HL-60 (cell line): ENCODE data around the gene PLA2G4D.

Source experiments
- DNase-seq, 2 experiments: peaks; one replicate each; pipeline ENCODE4 v3.0.0-alpha.2; 2010 to 2020; ENCODE audit warnings: low read depth in 1 of 2, low spot score in 1 of 2
- H3K27ac ChIP-seq: fragments of 250-450 bp; sonication (Bioruptor Pico); replicated peaks from 2 replicates; pipeline ENCODE4 v1.5.1; 2020; ENCODE audit warnings: mild to moderate bottlenecking, moderate library complexity
- H3K27me3 ChIP-seq: fragments of 250-450 bp; sonication (Bioruptor Pico); 2 replicates; pipeline ENCODE4 v1.5.1; 2021; ENCODE audit warnings: mild to moderate bottlenecking, moderate library complexity; ENCODE audit not compliant: insufficient read depth, poor library complexity, severe bottlenecking
- H3K4me3 ChIP-seq: replicated peaks from 2 replicates; pipeline ENCODE4 v1.5.1; 2011; ENCODE audit warnings: mild to moderate bottlenecking, control low read depth, low read length; ENCODE audit not compliant: insufficient read depth
- GABPA ChIP-seq: IDR thresholded peaks from 2 replicates; pipeline ENCODE4 v1.6.1; 2012; ENCODE audit warnings: low read depth
- POLR2AphosphoS5 ChIP-seq: IDR thresholded peaks from 2 replicates; pipeline ENCODE4 v1.6.1; 2012; ENCODE audit warnings: low read depth
- SPI1 ChIP-seq: IDR thresholded peaks from 2 replicates; pipeline ENCODE4 v1.6.1; 2012; ENCODE audit warnings: low read depth, mild to moderate bottlenecking, borderline replicate concordance
- TF ChIP-seq, protein P1 (sequence below): IDR thresholded peaks from one replicate; pipeline ENCODE4 v1.5.1; 2011; ENCODE audit warnings: low read length, control low read depth, inconsistent platforms; ENCODE audit not compliant: insufficient read depth
- TF ChIP-seq, protein P2 (sequence below): IDR thresholded peaks from 2 replicates; pipeline ENCODE4 v1.6.1; 2012; ENCODE audit warnings: low read depth; ENCODE audit not compliant: insufficient replicate concordance

Gene PLA2G4D

DNA sequence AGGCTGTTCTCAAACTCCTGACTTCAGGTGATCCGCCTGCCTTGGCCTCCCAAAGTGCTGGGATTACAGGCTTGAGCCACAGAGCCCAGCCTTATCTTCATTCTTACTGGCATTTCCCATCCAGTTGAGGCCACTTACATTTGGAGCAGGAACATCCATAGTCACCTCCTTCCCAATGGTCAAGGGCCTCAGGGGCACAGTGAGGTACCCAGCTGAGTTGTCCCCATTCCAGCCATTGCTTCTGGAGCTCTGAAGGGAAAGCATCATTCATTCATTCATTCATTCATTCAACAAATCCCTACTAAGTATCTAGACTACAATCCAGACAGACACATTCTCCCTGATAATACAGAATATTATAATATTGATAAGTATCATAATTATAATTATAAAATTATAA lies 12.2 kb downstream of the PLA2G4D start:
- H3K4me3 ChIP-seq = no peak overlapping the region
- H3K27me3 ChIP-seq = no peaks in the 10 kb centered on the region
- no peak overlapping the region for H3K27ac ChIP-seq
- TF ChIP-seq POLR2AphosphoS5 (no peak), SPI1 (no peak), GABPA (no peak)
- TF ChIP-seq, protein P1, sequence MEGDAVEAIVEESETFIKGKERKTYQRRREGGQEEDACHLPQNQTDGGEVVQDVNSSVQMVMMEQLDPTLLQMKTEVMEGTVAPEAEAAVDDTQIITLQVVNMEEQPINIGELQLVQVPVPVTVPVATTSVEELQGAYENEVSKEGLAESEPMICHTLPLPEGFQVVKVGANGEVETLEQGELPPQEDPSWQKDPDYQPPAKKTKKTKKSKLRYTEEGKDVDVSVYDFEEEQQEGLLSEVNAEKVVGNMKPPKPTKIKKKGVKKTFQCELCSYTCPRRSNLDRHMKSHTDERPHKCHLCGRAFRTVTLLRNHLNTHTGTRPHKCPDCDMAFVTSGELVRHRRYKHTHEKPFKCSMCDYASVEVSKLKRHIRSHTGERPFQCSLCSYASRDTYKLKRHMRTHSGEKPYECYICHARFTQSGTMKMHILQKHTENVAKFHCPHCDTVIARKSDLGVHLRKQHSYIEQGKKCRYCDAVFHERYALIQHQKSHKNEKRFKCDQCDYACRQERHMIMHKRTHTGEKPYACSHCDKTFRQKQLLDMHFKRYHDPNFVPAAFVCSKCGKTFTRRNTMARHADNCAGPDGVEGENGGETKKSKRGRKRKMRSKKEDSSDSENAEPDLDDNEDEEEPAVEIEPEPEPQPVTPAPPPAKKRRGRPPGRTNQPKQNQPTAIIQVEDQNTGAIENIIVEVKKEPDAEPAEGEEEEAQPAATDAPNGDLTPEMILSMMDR = no peak
- TF ChIP-seq, protein P2, sequence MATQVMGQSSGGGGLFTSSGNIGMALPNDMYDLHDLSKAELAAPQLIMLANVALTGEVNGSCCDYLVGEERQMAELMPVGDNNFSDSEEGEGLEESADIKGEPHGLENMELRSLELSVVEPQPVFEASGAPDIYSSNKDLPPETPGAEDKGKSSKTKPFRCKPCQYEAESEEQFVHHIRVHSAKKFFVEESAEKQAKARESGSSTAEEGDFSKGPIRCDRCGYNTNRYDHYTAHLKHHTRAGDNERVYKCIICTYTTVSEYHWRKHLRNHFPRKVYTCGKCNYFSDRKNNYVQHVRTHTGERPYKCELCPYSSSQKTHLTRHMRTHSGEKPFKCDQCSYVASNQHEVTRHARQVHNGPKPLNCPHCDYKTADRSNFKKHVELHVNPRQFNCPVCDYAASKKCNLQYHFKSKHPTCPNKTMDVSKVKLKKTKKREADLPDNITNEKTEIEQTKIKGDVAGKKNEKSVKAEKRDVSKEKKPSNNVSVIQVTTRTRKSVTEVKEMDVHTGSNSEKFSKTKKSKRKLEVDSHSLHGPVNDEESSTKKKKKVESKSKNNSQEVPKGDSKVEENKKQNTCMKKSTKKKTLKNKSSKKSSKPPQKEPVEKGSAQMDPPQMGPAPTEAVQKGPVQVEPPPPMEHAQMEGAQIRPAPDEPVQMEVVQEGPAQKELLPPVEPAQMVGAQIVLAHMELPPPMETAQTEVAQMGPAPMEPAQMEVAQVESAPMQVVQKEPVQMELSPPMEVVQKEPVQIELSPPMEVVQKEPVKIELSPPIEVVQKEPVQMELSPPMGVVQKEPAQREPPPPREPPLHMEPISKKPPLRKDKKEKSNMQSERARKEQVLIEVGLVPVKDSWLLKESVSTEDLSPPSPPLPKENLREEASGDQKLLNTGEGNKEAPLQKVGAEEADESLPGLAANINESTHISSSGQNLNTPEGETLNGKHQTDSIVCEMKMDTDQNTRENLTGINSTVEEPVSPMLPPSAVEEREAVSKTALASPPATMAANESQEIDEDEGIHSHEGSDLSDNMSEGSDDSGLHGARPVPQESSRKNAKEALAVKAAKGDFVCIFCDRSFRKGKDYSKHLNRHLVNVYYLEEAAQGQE = no peak
- no peak for DNase-seq

DNA sequence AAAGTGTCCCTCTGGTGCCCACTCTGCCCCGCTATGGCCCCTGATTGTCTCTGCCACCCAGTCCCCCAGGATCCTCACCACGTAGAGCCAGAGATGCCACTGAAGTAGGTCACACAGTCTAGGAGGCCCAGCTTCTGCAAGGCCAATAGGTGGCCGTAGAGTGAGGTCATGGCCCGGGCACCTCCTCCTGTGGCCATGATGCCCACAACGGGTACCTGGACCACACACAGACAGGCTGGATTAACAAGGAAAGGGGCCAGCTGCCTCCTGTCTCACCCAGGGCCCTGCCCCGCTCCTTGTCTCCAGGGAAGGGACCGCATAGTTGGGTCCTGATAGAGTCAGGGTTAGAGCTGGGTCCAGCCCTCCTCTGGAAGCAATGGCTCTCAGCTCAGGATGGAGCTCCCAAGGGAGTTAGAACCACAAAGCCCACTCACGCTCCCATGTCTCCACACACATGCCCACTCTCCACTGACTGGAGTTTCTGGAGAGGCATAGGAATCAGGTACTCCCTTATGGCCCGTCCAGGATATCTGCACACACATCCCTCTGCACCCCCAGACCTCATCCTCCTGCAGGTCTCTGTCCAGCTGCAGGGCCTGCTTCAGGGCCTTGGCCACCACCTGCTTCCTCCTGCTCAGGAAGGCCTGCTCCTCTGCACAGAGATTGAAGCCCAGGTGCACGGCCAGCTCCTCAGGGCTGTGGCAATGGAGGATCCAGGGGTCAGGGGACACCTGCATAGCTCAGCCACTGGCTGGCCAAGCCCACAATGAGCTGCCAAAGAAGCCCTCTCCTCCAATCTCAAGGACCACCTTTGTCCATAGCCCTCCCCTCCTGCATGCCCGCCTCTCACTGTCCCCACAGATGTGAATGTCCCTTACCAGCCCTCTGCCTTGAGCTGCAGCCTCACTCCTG lies 13.2 kb downstream of the PLA2G4D start:
- no peak overlapping the region for H3K4me3 ChIP-seq

GRCh38 chr15:42080186-42080918 lies 14.0 kb downstream of the PLA2G4D start:
- no peak overlapping the region for H3K4me3 ChIP-seq
- no peaks in the 10 kb centered on the region for H3K27me3 ChIP-seq
- DNase-seq = no peak
- TF ChIP-seq POLR2AphosphoS5 (no peak), GABPA (no peak), SPI1 (no peak)
- TF ChIP-seq, protein P2 = no peak
- TF ChIP-seq, protein P1 = no peak
- H3K27ac ChIP-seq = no peak overlapping the region

More for the DNA sequence above, 13.2 kb downstream of the PLA2G4D start:
- no peak for TF ChIP-seq SPI1
- no peak for TF ChIP-seq POLR2AphosphoS5
- TF ChIP-seq, protein P2 = no peak
- no peak for TF ChIP-seq GABPA
- TF ChIP-seq, protein P1 = no peak
- no peak for DNase-seq
- no peak overlapping the region for H3K27ac ChIP-seq
- H3K27me3 ChIP-seq = no peaks in the 10 kb centered on the region
